SK-N-SH treated with all-trans-retinoic acid at 6 μM for 48 hours (cell line): ENCODE measurements around the gene EHD4.

Source experiments
- ATAC-seq: fragments of 200-7000 bp; cut with Tn5 transposase; 3 replicates; pipeline ENCODE4 v1.9.1; 2020; ENCODE audit warnings: mild to moderate bottlenecking, moderate library complexity
- ARNTL ChIP-seq: fragments of 450-650 bp; formaldehyde crosslinking; IDR thresholded peaks from 2 replicates; pipeline ENCODE4 v1.5.0; 2020; ENCODE audit warnings: low read depth, mild to moderate bottlenecking, moderate library complexity, borderline replicate concordance
- BACH2 ChIP-seq: fragments of 250-450 bp; sonication (Bioruptor Pico); IDR thresholded peaks from 2 replicates; pipeline ENCODE4 v1.9.0; 2021; ENCODE audit warnings: mild to moderate bottlenecking, borderline replicate concordance
- CSDC2 ChIP-seq: fragments of 250-450 bp; sonication (Bioruptor Pico); IDR thresholded peaks from 2 replicates; pipeline ENCODE4 v1.5.0; 2020; ENCODE audit warnings: mild to moderate bottlenecking, moderate library complexity
- CSRNP3 ChIP-seq: fragments of 250-450 bp; sonication (Bioruptor Pico); IDR thresholded peaks from 2 replicates; pipeline ENCODE4 v1.5.1; 2021; ENCODE audit warnings: mild to moderate bottlenecking, moderate library complexity
- ESRRG ChIP-seq: fragments of 250-450 bp; sonication (Bioruptor Pico); IDR thresholded peaks from 2 replicates; pipeline ENCODE4 v1.6.1; 2021; ENCODE audit warnings: mild to moderate bottlenecking
- GLIS3 ChIP-seq: fragments of 250-450 bp; sonication (Bioruptor Pico); IDR thresholded peaks from 2 replicates; pipeline ENCODE4 v1.5.0; 2020; ENCODE audit warnings: mild to moderate bottlenecking, moderate library complexity
- ISL1 ChIP-seq: fragments of 250-450 bp; sonication (Bioruptor Pico); IDR thresholded peaks from 2 replicates; pipeline ENCODE4 v2.1.2; 2022; ENCODE audit warnings: mild to moderate bottlenecking, moderate library complexity
- OSR1 ChIP-seq: fragments of 250-450 bp; sonication (Bioruptor Pico); IDR thresholded peaks from 2 replicates; pipeline ENCODE4 v1.8.0; 2022; ENCODE audit warnings: moderate library complexity, mild to moderate bottlenecking, inconsistent platforms
- PPARA ChIP-seq: fragments of 250-450 bp; sonication (Bioruptor Pico); IDR thresholded peaks from 2 replicates; pipeline ENCODE4 v1.5.0; 2020; ENCODE audit warnings: mild to moderate bottlenecking, borderline replicate concordance
- RARB ChIP-seq: fragments of 250-450 bp; sonication (Bioruptor Pico); IDR thresholded peaks from 2 replicates; pipeline ENCODE4 v1.8.0; 2021; ENCODE audit warnings: mild to moderate bottlenecking, moderate library complexity
- SNAI2 ChIP-seq: fragments of 250-450 bp; sonication (Bioruptor Pico); IDR thresholded peaks from 2 replicates; pipeline ENCODE4 v1.5.0; 2020; ENCODE audit warnings: mild to moderate bottlenecking, moderate library complexity
- TCF4 ChIP-seq: fragments of 250-450 bp; sonication (Bioruptor Pico); IDR thresholded peaks from 2 replicates; pipeline ENCODE4 v1.8.0; 2021; ENCODE audit warnings: mild to moderate bottlenecking, moderate library complexity, borderline replicate concordance
- TOX ChIP-seq: fragments of 250-450 bp; sonication (Bioruptor Pico); IDR thresholded peaks from 2 replicates; pipeline ENCODE4 v1.8.0; 2021; ENCODE audit warnings: mild to moderate bottlenecking, moderate library complexity, borderline replicate concordance
- TSHZ2 ChIP-seq: fragments of 250-450 bp; sonication (Bioruptor Pico); IDR thresholded peaks from 2 replicates; pipeline ENCODE4 v1.5.0; 2020; ENCODE audit warnings: mild to moderate bottlenecking, moderate library complexity
- ZC3H10 ChIP-seq: fragments of 250-450 bp; sonication (Bioruptor Pico); IDR thresholded peaks from 2 replicates; pipeline ENCODE4 v1.5.1; 2021; ENCODE audit warnings: mild to moderate bottlenecking, moderate library complexity
- ZFP3 ChIP-seq: fragments of 250-450 bp; sonication (Bioruptor Pico); IDR thresholded peaks from 2 replicates; pipeline ENCODE4 v1.5.0; 2020; ENCODE audit warnings: mild to moderate bottlenecking, moderate library complexity
- ZFP30 ChIP-seq: fragments of 450-650 bp; formaldehyde crosslinking; IDR thresholded peaks from 2 replicates; pipeline ENCODE4 v1.5.0; 2022; ENCODE audit warnings: mild to moderate bottlenecking, moderate library complexity
- ZNF565 ChIP-seq: fragments of 450-650 bp; formaldehyde crosslinking; conservative IDR thresholded peaks from 2 replicates; pipeline ENCODE4 v1.5.0; 2020; ENCODE audit warnings: low read depth, mild to moderate bottlenecking, moderate library complexity
- ZNF70 ChIP-seq: fragments of 450-650 bp; formaldehyde crosslinking; IDR thresholded peaks from 2 replicates; pipeline ENCODE4 v1.5.0; 2020; ENCODE audit warnings: mild to moderate bottlenecking, moderate library complexity
- ZNF8 ChIP-seq: fragments of 450-650 bp; formaldehyde crosslinking; IDR thresholded peaks from 2 replicates; pipeline ENCODE4 v1.5.0; 2020; ENCODE audit warnings: mild to moderate bottlenecking, moderate library complexity
- TF ChIP-seq, protein P1 (sequence below): fragments of 250-450 bp; sonication (Bioruptor Pico); IDR thresholded peaks from 2 replicates; pipeline ENCODE4 v1.5.1; 2020; ENCODE audit warnings: low read depth, mild to moderate bottlenecking, moderate library complexity
- TF ChIP-seq, protein P2 (sequence below): fragments of 250-450 bp; sonication (Bioruptor Pico); IDR thresholded peaks from 2 replicates; pipeline ENCODE4 v1.8.0; 2021; ENCODE audit warnings: low read depth, mild to moderate bottlenecking, moderate library complexity, borderline replicate concordance
- TF ChIP-seq, protein P3 (sequence below): fragments of 250-450 bp; sonication (Bioruptor Pico); IDR thresholded peaks from 2 replicates; pipeline ENCODE4 v1.8.0; 2020; ENCODE audit warnings: mild to moderate bottlenecking, moderate library complexity, borderline replicate concordance

The EHD4 gene

GRCh38 chr15:41999290-42000285 is 27.2 kb upstream of the EHD4 start:
- TF ChIP-seq BACH2: no peak
- no peak for TF ChIP-seq TOX (CRISPR knock-in tag)
- TF ChIP-seq, protein P1, sequence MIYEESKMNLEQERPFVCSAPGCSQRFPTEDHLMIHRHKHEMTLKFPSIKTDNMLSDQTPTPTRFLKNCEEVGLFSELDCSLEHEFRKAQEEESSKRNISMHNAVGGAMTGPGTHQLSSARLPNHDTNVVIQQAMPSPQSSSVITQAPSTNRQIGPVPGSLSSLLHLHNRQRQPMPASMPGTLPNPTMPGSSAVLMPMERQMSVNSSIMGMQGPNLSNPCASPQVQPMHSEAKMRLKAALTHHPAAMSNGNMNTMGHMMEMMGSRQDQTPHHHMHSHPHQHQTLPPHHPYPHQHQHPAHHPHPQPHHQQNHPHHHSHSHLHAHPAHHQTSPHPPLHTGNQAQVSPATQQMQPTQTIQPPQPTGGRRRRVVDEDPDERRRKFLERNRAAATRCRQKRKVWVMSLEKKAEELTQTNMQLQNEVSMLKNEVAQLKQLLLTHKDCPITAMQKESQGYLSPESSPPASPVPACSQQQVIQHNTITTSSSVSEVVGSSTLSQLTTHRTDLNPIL (CRISPR knock-in tag): no peak
- TF ChIP-seq ZC3H10 (CRISPR knock-in tag): no peak
- no peak for TF ChIP-seq ZFP30 (CRISPR knock-in tag)
- no peak for TF ChIP-seq GLIS3
- no peak for TF ChIP-seq ZNF8 (CRISPR knock-in tag)
- TF ChIP-seq, protein P2, sequence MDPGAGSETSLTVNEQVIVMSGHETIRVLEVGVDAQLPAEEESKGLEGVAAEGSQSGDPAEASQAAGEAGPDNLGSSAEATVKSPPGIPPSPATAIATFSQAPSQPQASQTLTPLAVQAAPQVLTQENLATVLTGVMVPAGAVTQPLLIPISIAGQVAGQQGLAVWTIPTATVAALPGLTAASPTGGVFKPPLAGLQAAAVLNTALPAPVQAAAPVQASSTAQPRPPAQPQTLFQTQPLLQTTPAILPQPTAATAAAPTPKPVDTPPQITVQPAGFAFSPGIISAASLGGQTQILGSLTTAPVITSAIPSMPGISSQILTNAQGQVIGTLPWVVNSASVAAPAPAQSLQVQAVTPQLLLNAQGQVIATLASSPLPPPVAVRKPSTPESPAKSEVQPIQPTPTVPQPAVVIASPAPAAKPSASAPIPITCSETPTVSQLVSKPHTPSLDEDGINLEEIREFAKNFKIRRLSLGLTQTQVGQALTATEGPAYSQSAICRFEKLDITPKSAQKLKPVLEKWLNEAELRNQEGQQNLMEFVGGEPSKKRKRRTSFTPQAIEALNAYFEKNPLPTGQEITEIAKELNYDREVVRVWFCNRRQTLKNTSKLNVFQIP (CRISPR knock-in tag): no peak
- no peak for TF ChIP-seq ZFP3 (CRISPR knock-in tag)
- TF ChIP-seq ZNF70: no peak
- no peak for TF ChIP-seq OSR1 (CRISPR knock-in tag)
- no peak for TF ChIP-seq SNAI2
- TF ChIP-seq ISL1 (CRISPR knock-in tag): no peak
- no peak for TF ChIP-seq CSDC2 (CRISPR knock-in tag)
- TF ChIP-seq PPARA: no peak
- TF ChIP-seq RARB (CRISPR knock-in tag): no peak
- no peak for TF ChIP-seq ESRRG
- ATAC-seq: no peak

DNA sequence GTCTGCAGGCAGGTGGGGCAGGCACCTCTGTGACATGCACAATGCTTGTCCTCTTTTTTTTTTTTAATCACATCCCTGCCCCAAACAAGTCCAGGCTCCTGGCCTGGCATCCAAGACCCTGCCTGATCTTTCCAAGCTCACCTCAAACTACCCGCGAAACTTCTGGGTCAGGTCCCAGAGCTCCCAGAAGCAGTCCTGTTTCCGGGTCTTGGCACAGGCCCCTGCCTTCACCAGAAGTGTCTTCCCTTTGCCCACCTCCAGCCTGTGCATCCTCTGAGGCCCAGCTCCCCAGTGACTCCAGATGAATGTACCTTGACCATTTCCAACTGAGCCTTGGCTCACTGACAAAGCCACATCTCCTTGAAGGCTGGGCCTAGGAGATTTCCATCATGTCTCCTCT is 25.5 kb upstream of the EHD4 start:
- ATAC-seq: no peak
- TF ChIP-seq TOX (CRISPR knock-in tag): no peak
- TF ChIP-seq OSR1 (CRISPR knock-in tag): no peak
- no peak for TF ChIP-seq TSHZ2 (CRISPR knock-in tag)
- TF ChIP-seq ZC3H10 (CRISPR knock-in tag): no peak
- TF ChIP-seq ISL1 (CRISPR knock-in tag): no peak
- TF ChIP-seq ZNF70: no peak
- TF ChIP-seq ZFP3 (CRISPR knock-in tag): no peak
- no peak for TF ChIP-seq ESRRG
- TF ChIP-seq BACH2: no peak
- no peak for TF ChIP-seq ZNF565 (CRISPR knock-in tag)
- no peak for TF ChIP-seq CSDC2 (CRISPR knock-in tag)
- no peak for TF ChIP-seq ARNTL
- no peak for TF ChIP-seq CSRNP3 (CRISPR knock-in tag)
- TF ChIP-seq ZNF8 (CRISPR knock-in tag): no peak
- TF ChIP-seq GLIS3: no peak
- no peak for TF ChIP-seq TCF4 (CRISPR knock-in tag)
- TF ChIP-seq, protein P3, sequence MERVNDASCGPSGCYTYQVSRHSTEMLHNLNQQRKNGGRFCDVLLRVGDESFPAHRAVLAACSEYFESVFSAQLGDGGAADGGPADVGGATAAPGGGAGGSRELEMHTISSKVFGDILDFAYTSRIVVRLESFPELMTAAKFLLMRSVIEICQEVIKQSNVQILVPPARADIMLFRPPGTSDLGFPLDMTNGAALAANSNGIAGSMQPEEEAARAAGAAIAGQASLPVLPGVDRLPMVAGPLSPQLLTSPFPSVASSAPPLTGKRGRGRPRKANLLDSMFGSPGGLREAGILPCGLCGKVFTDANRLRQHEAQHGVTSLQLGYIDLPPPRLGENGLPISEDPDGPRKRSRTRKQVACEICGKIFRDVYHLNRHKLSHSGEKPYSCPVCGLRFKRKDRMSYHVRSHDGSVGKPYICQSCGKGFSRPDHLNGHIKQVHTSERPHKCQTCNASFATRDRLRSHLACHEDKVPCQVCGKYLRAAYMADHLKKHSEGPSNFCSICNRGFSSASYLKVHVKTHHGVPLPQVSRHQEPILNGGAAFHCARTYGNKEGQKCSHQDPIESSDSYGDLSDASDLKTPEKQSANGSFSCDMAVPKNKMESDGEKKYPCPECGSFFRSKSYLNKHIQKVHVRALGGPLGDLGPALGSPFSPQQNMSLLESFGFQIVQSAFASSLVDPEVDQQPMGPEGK (CRISPR knock-in tag): no peak
- TF ChIP-seq SNAI2: no peak
- no peak for TF ChIP-seq RARB (CRISPR knock-in tag)
